Neural progenitor cell (in vitro differentiated cells): ENCODE measurements around the gene BIN2. TPM values are rescaled to one million over a fixed set of nuclear protein-coding genes. Genes with fewer than 3 reads are reported as not detected.

ENCODE experiments used
- DNase-seq: peaks from one replicate; pipeline ENCODE4 v3.0.0-alpha.2; 2016; ENCODE audit warnings: low spot score
- H2AFZ ChIP-seq: fragments of 200-600 bp; sonication (generic); replicated peaks from 2 replicates; pipeline ENCODE4 v1.6.1; 2016; ENCODE audit warnings: antibody characterized with exemption
- H3F3A ChIP-seq: fragments of 200-600 bp; sonication (generic); 2 replicates; pipeline ENCODE4 v1.6.1; 2016; ENCODE audit warnings: antibody characterized with exemption, low read depth
- H3K27ac ChIP-seq: fragments of 200-600 bp; sonication (generic); 2 replicates; pipeline ENCODE4 v1.5.1; 2016; ENCODE audit warnings: mild to moderate bottlenecking
- H3K27me3 ChIP-seq: fragments of 200-600 bp; sonication (generic); 2 replicates; pipeline ENCODE4 v1.6.1; 2016; ENCODE audit warnings: mild to moderate bottlenecking, moderate library complexity
- H3K36me3 ChIP-seq: fragments of 200-600 bp; sonication (generic); 2 replicates; pipeline ENCODE4 v1.5.1; 2016
- H3K4me1 ChIP-seq: fragments of 200-600 bp; sonication (generic); 2 replicates; pipeline ENCODE4 v1.6.1; 2016; ENCODE audit warnings: mixed run types
- H3K4me2 ChIP-seq: fragments of 200-600 bp; sonication (generic); 2 replicates; pipeline ENCODE4 v1.6.1; 2016
- H3K4me3 ChIP-seq: fragments of 200-600 bp; sonication (generic); 2 replicates; pipeline ENCODE4 v1.5.1; 2016
- H3K79me2 ChIP-seq: fragments of 200-600 bp; sonication (generic); 2 replicates; pipeline ENCODE4 v1.6.1; 2016; ENCODE audit warnings: low read depth
- H3K9ac ChIP-seq: fragments of 200-600 bp; sonication (generic); 2 replicates; pipeline ENCODE4 v1.6.1; 2016
- H3K9me3 ChIP-seq: fragments of 200-600 bp; sonication (generic); 2 replicates; pipeline ENCODE4 v1.5.1; 2016; ENCODE audit warnings: low read depth
- H4K20me1 ChIP-seq: fragments of 200-600 bp; sonication (generic); 2 replicates; pipeline ENCODE4 v1.6.1; 2016; ENCODE audit warnings: low read depth
- H3K27ac Mint-ChIP-seq: 3 replicates; pipeline ENCODE4 v1.8.0; 2021; ENCODE audit warnings: mixed read lengths
- H3K27me3 Mint-ChIP-seq: 2 replicates; pipeline ENCODE4 v1.8.0; 2022; ENCODE audit warnings: low read depth, mild to moderate bottlenecking, inconsistent platforms, moderate library complexity, mixed read lengths; ENCODE audit not compliant: insufficient read depth
- H3K36me3 Mint-ChIP-seq: 3 replicates; pipeline ENCODE4 v1.8.0; 2021; ENCODE audit warnings: mixed read lengths
- H3K4me1 Mint-ChIP-seq: 3 replicates; pipeline ENCODE4 v1.8.0; 2021; ENCODE audit warnings: mixed read lengths
- H3K4me3 Mint-ChIP-seq: 3 replicates; pipeline ENCODE4 v1.8.0; 2021; ENCODE audit warnings: mild to moderate bottlenecking, moderate library complexity, mixed read lengths
- H3K9me3 Mint-ChIP-seq: 3 replicates; pipeline ENCODE4 v1.8.0; 2020; ENCODE audit warnings: mixed read lengths
- CTCF ChIP-seq: fragments of 200-600 bp; sonication (generic); IDR thresholded peaks from 2 replicates; pipeline ENCODE4 v1.5.1; 2017; ENCODE audit warnings: antibody characterized with exemption, mild to moderate bottlenecking
- EZH2 ChIP-seq: fragments of 200-600 bp; sonication (generic); IDR thresholded peaks from 2 replicates; pipeline ENCODE4 v1.6.1; 2017; ENCODE audit warnings: antibody characterized with exemption, mild to moderate bottlenecking, moderate library complexity
- EZH2phosphoT487 ChIP-seq: fragments of 200-600 bp; sonication (generic); IDR thresholded peaks from 2 replicates; pipeline ENCODE4 v1.6.1; 2017; ENCODE audit warnings: antibody characterized with exemption
- total RNA-seq: library from RNA; depleted of rRNA; stranded (reverse); fragments of >200 nt; gene quantifications from 2 replicates; pipeline ENCODE4 v1.2.3, GENCODE V29; 2015; ENCODE audit warnings: low replicate concordance

BIN2 gene
- total RNA-seq, 1 donor from 2014 or later, result 0.52 TPM

DNA sequence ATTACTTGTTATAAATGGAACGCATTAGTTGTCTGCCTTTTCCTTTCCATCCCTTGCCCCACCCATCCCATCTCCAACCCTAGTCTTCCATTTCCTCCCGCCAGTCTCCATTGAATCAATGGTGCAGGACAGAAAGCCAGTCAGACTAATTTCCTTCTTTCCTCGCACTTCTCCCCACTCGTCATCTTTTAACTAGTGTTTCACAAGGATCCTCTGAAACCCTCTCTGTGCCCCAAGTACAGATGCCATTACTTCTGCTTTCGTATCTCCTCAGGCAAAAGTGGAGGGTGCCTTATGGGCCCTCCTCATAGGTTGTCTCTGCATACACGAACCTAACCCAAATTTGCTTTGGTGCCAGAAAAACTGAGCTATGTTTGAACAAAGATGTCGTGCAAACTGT, 81.1 kb downstream of the BIN2 start:
- Mint-ChIP-seq H3K27ac (no peak overlapping the region), H3K36me3 (peaks cover 17% of the 10 kb centered on the region), H3K9me3 (no peaks in the 10 kb centered on the region), H3K4me1 (peaks cover 25% of the 10 kb centered on the region), H3K4me3 (no peak overlapping the region), H3K27me3 (no peaks in the 10 kb centered on the region)
- H3K4me3 ChIP-seq, result no peak overlapping the region
- H3K27me3 ChIP-seq, result no peaks in the 10 kb centered on the region
- peaks cover 17% of the 10 kb centered on the region for H3F3A ChIP-seq
- peaks cover 14% of the 10 kb centered on the region for H3K4me1 ChIP-seq
- no peak overlapping the region for H3K27ac ChIP-seq
- H2AFZ ChIP-seq, result no peak overlapping the region
- peaks cover 4% of the 10 kb centered on the region for H3K36me3 ChIP-seq
- TF ChIP-seq EZH2 (no peak), CTCF (no peak)
- H4K20me1 ChIP-seq, result no peaks in the 10 kb centered on the region
- DNase-seq, result no peak
- H3K4me2 ChIP-seq, result no peak overlapping the region
- H3K9ac ChIP-seq, result no peak overlapping the region
- no peaks in the 10 kb centered on the region for H3K9me3 ChIP-seq
- H3K79me2 ChIP-seq, result peaks cover 12% of the 10 kb centered on the region

- Histone ChIP-seq H3K4me3 (no peak overlapping the region), H3K9me3 (no peaks in the 10 kb centered on the region), H3F3A (peaks cover 17% of the 10 kb centered on the region), H3K9ac (no peak overlapping the region), H3K36me3 (peaks cover 4% of the 10 kb centered on the region), H3K4me1 (peaks cover 7% of the 10 kb centered on the region), H3K27ac (no peak overlapping the region), H3K79me2 (peaks cover 12% of the 10 kb centered on the region), H3K27me3 (no peaks in the 10 kb centered on the region), H2AFZ (no peak overlapping the region), H4K20me1 (no peaks in the 10 kb centered on the region), H3K4me2 (no peak overlapping the region)
- TF ChIP-seq EZH2phosphoT487 (no peak), EZH2 (no peak)
- peaks cover 20% of the 10 kb centered on the region for H3K4me1 Mint-ChIP-seq
- DNase-seq, result no peak
- no peak overlapping the region for H3K27ac Mint-ChIP-seq
- no peaks in the 10 kb centered on the region for H3K9me3 Mint-ChIP-seq
- no peak overlapping the region for H3K4me3 Mint-ChIP-seq
- peaks cover 17% of the 10 kb centered on the region for H3K36me3 Mint-ChIP-seq
- H3K27me3 Mint-ChIP-seq, result no peaks in the 10 kb centered on the region
Measured at GRCh38 chr12:51242120-51242519, 81.9 kb downstream of the BIN2 start.

DNA sequence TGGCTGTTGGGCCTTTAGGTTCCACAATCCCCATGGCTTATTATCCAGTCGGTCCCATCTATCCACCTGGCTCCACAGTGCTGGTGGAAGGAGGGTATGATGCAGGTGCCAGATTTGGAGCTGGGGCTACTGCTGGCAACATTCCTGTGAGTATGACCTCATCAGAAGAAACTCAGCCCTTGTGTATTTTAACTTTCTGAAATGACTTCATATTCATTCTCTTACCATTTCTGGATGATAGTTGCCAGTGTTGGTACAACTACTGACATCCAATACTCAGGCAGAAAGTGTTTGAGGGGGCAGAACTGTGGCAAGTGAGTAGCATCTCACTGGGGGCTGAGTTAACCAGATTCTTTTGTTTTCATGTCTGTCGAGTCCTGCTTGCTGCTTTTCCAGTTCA, 83.0 kb downstream of the BIN2 start:
- H3K27me3 ChIP-seq, result no peaks in the 10 kb centered on the region
- no peak overlapping the region for H3K4me3 ChIP-seq
- no peak for TF ChIP-seq EZH2
- no peak for TF ChIP-seq EZH2phosphoT487
- no peak for TF ChIP-seq CTCF
- H3K36me3 ChIP-seq, result peaks cover 4% of the 10 kb centered on the region
- Mint-ChIP-seq H3K4me1 (peaks cover 17% of the 10 kb centered on the region), H3K27me3 (no peaks in the 10 kb centered on the region), H3K4me3 (peak overlapping the region; percentile 96), H3K36me3 (peaks cover 17% of the 10 kb centered on the region), H3K27ac (no peak overlapping the region), H3K9me3 (no peaks in the 10 kb centered on the region)
- no peak overlapping the region for H3K27ac ChIP-seq
- no peaks in the 10 kb centered on the region for H4K20me1 ChIP-seq
- H3K9me3 ChIP-seq, result no peaks in the 10 kb centered on the region
- DNase-seq, result no peak
- H3K4me1 ChIP-seq, result peaks cover 3% of the 10 kb centered on the region
- no peak overlapping the region for H3K9ac ChIP-seq
- no peak overlapping the region for H2AFZ ChIP-seq
- H3F3A ChIP-seq, result peaks cover 20% of the 10 kb centered on the region
- H3K4me2 ChIP-seq, result no peak overlapping the region
- H3K79me2 ChIP-seq, result peaks cover 12% of the 10 kb centered on the region

GRCh38 chr12:51238510-51239334, 85.3 kb downstream of the BIN2 start, which contains the start of gene DAZAP2:
Gene DAZAP2, plus strand, starts transcription at chr12:51238826. Its CDS starts 82 bp downstream, at chr12:51238908.
- Mint-ChIP-seq H3K36me3 (peaks cover 14% of the 10 kb centered on the region), H3K27me3 (no peaks in the 10 kb centered on the region), H3K27ac (peak within 1 kb of the TSS; percentile 92), H3K9me3 (no peaks in the 10 kb centered on the region), H3K4me3 (peak within 1 kb of the TSS; percentile 96), H3K4me1 (peaks cover 14% of the 10 kb centered on the region)
- peaks cover 4% of the 10 kb centered on the region for H3K36me3 ChIP-seq
- TF ChIP-seq CTCF (peak; percentile 15), EZH2phosphoT487 (no peak)
- peak; percentile 97 for DNase-seq
- H3K4me3 ChIP-seq, result peak within 1 kb of the TSS; percentile 97
- peaks cover 20% of the 10 kb centered on the region for H3F3A ChIP-seq
- no peaks in the 10 kb centered on the region for H4K20me1 ChIP-seq
- peaks cover 3% of the 10 kb centered on the region for H3K4me1 ChIP-seq
- H3K4me2 ChIP-seq, result peak within 1 kb of the TSS; percentile 79
- H3K27me3 ChIP-seq, result no peaks in the 10 kb centered on the region
- peak within 1 kb of the TSS; percentile 94 for H3K9ac ChIP-seq
- H3K27ac ChIP-seq, result peak within 1 kb of the TSS; percentile 97
- H3K9me3 ChIP-seq, result no peaks in the 10 kb centered on the region
- H3K79me2 ChIP-seq, result peaks cover 12% of the 10 kb centered on the region
- peak within 1 kb of the TSS; percentile 94 for H2AFZ ChIP-seq
